ENCODE measurements around the gene CLDN22.

DNA sequence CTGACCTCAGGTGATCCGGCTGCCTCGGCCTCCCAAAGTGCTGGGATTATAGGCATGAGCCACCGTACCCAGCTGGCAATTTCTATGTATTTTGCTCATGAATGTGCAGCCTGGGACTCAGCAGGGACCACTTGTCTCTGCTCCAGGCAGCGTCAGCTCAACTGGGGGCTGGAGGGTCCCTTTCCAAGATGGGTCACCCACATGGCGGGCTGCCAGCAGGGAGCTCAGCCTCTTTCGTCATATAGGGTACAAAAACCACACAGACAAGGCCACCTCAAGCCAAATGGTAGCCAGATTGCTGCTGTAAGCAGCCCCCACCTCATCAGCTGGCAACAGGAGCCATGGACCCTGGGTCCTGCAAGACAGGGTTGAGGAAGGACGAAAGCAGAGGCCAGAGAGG, 4.5 kb upstream of the CLDN22 start:
- no peak for TF ChIP-seq POLR2A (IDR thresholded peaks at IDR 0.05)
- TF ChIP-seq, protein P1, sequence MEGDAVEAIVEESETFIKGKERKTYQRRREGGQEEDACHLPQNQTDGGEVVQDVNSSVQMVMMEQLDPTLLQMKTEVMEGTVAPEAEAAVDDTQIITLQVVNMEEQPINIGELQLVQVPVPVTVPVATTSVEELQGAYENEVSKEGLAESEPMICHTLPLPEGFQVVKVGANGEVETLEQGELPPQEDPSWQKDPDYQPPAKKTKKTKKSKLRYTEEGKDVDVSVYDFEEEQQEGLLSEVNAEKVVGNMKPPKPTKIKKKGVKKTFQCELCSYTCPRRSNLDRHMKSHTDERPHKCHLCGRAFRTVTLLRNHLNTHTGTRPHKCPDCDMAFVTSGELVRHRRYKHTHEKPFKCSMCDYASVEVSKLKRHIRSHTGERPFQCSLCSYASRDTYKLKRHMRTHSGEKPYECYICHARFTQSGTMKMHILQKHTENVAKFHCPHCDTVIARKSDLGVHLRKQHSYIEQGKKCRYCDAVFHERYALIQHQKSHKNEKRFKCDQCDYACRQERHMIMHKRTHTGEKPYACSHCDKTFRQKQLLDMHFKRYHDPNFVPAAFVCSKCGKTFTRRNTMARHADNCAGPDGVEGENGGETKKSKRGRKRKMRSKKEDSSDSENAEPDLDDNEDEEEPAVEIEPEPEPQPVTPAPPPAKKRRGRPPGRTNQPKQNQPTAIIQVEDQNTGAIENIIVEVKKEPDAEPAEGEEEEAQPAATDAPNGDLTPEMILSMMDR (IDR thresholded peaks at IDR 0.05): no peak
